H1 (cell line): ENCODE data around the gene RAB3B. TPM values are rescaled to one million over a fixed set of nuclear protein-coding genes. Genes with fewer than 3 reads are reported as not detected.
A peak's percentile ranks its signal among the peaks of the same experiment; 100 is the strongest.
"Not testable (repeated sequence)": the region's sequence is repeated elsewhere in the genome, so short reads cannot be mapped to it uniquely, and the experiment has no call there.

Experiments
- CTCF ChIA-PET: fragments of 300-600 bp; sonication (Branson Sonifier 250); formaldehyde crosslinking; loops from one replicate; lab custom pipeline; 2021; ENCODE audit not compliant: partially characterized antibody; lab: Charles Lee
- POLR2A ChIA-PET: fragments of 300-600 bp; sonication (Branson Sonifier 250); formaldehyde crosslinking; loops from one replicate; lab custom pipeline; 2021; ENCODE audit warnings: inconsistent platforms; ENCODE audit not compliant: partially characterized antibody; lab: Charles Lee
- DNase-seq, 2 experiments: peaks; one replicate each; pipeline versions ENCODE4 v3.0.0 to v3.0.0-alpha.2; 2010 to 2022; ENCODE audit warnings: low spot score in 2 of 2, low read depth in 1 of 2, mixed read lengths in 1 of 2
- FAIRE-seq: peaks from 2 replicates; lab custom pipeline; 2011; peaks lifted over from hg19 to GRCh38; lab: Jason Lieb, UNC
- H2AFZ ChIP-seq: 2 replicates; pipeline ENCODE4 v1.8.1; 2012; ENCODE audit warnings: low read length, inconsistent platforms
- H2AK5ac ChIP-seq: 2 replicates; pipeline ENCODE4 v1.6.1; 2013; ENCODE audit warnings: low read depth, low read length
- H2BK120ac ChIP-seq: replicated peaks from 2 replicates; pipeline ENCODE3; 2013; ENCODE audit warnings: low read depth, low read length, inconsistent platforms
- H2BK12ac ChIP-seq: 2 replicates; pipeline ENCODE4 v1.6.1; 2013; ENCODE audit warnings: low read depth, low read length
- H2BK15ac ChIP-seq: 2 replicates; pipeline ENCODE4 v1.6.1; 2013; ENCODE audit warnings: low read length
- H2BK20ac ChIP-seq: 2 replicates; pipeline ENCODE4 v1.6.1; 2013; ENCODE audit warnings: low read length
- H2BK5ac ChIP-seq: 2 replicates; pipeline ENCODE4 v1.6.1; 2013; ENCODE audit warnings: low read depth, low read length
- H3K14ac ChIP-seq: 2 replicates; pipeline ENCODE4 v1.6.1; 2013; ENCODE audit warnings: inconsistent platforms; ENCODE audit not compliant: insufficient read length
- H3K18ac ChIP-seq: 2 replicates; pipeline ENCODE4 v1.6.1; 2013; ENCODE audit warnings: low read length; ENCODE audit errors: extremely low read depth
- H3K23ac ChIP-seq: 2 replicates; pipeline ENCODE4 v1.6.1; 2013; ENCODE audit warnings: inconsistent platforms; ENCODE audit not compliant: insufficient read length
- H3K23me2 ChIP-seq: 2 replicates; pipeline ENCODE4 v1.6.1; 2013; ENCODE audit warnings: low read depth, low read length
- H3K27ac ChIP-seq: 2 replicates; pipeline ENCODE4 v1.6.1; 2011; ENCODE audit warnings: low read depth, low read length, inconsistent platforms
- H3K27me3 ChIP-seq, 4 experiments: replicated peaks in 1 of 4; 1 replicate in 1 of 4; 2 replicates in 3 of 4; pipeline versions ENCODE4 v1.6.1 to v1.8.1; 2011 to 2013; ENCODE audit warnings: low read length in 3 of 4, mild to moderate bottlenecking in 3 of 4, inconsistent platforms in 2 of 4, mixed read lengths in 2 of 4, moderate library complexity in 1 of 4; ENCODE audit not compliant: control insufficient read depth in 3 of 4, insufficient read depth in 3 of 4; ENCODE audit errors: extremely low read depth in 1 of 4
- H3K36me3 ChIP-seq, 4 experiments: 2 replicates each; pipeline versions ENCODE4 v1.6.1 to v1.8.1; 2011 to 2013; ENCODE audit warnings: mild to moderate bottlenecking in 4 of 4, low read length in 3 of 4, moderate library complexity in 2 of 4, control low read depth in 1 of 4, inconsistent platforms in 1 of 4; ENCODE audit not compliant: insufficient read depth in 4 of 4, control insufficient read depth in 2 of 4
- H3K4ac ChIP-seq: replicated peaks from 2 replicates; pipeline ENCODE3; 2013; ENCODE audit warnings: low read length, low read depth, mixed read lengths, inconsistent platforms; ENCODE audit not compliant: insufficient read length
- H3K4me1 ChIP-seq, 4 experiments: replicated peaks in 1 of 4; 1 replicate in 1 of 4; 2 replicates in 3 of 4; pipeline versions ENCODE4 v1.6.1 to v1.8.1; 2011 to 2013; ENCODE audit warnings: low read length in 3 of 4, inconsistent platforms in 2 of 4, mixed read lengths in 1 of 4; ENCODE audit not compliant: insufficient read depth in 4 of 4, control insufficient read depth in 3 of 4
- H3K4me2 ChIP-seq, 2 experiments: 2 replicates each; pipeline versions ENCODE4 v1.6.1 to v1.8.1; 2011 to 2013; ENCODE audit warnings: low read depth in 2 of 2, low read length in 2 of 2, control low read depth in 1 of 2, inconsistent platforms in 1 of 2, mild to moderate bottlenecking in 1 of 2; ENCODE audit not compliant: insufficient read depth in 1 of 2
- H3K4me3 ChIP-seq, 4 experiments: fragments of 200-600, 300-600 bp in 1 of 4; sonication (generic), shearing (Covaris generic), sonication (Bioruptor Twin) in 1 of 4; 2 replicates each; pipeline versions ENCODE4 v1.5.1 to v1.8.1; 2011 to 2016; ENCODE audit warnings: low read length in 4 of 4, low read depth in 3 of 4, control low read depth in 2 of 4, inconsistent platforms in 2 of 4, mild to moderate bottlenecking in 2 of 4, mixed read lengths in 1 of 4, moderate library complexity in 1 of 4; ENCODE audit not compliant: insufficient read depth in 2 of 4; ENCODE audit errors: extremely low read depth in 1 of 4
- H3K56ac ChIP-seq: replicated peaks from 2 replicates; pipeline ENCODE3; 2013; ENCODE audit warnings: low read depth, mild to moderate bottlenecking, mixed read lengths, low read length, inconsistent platforms; ENCODE audit not compliant: insufficient read length
- H3K79me1 ChIP-seq: 2 replicates; pipeline ENCODE4 v1.6.1; 2013; ENCODE audit warnings: low read depth, low read length, control low read depth
- H3K79me2 ChIP-seq, 2 experiments: 2 replicates each; pipeline versions ENCODE4 v1.6.1 to v1.8.1; 2012 to 2013; ENCODE audit warnings: low read length in 2 of 2, mild to moderate bottlenecking in 2 of 2, inconsistent platforms in 1 of 2; ENCODE audit not compliant: insufficient read depth in 2 of 2, control insufficient read depth in 1 of 2
- H3K9ac ChIP-seq, 4 experiments: replicated peaks in 1 of 4; 1 replicate in 1 of 4; 2 replicates in 3 of 4; pipeline versions ENCODE4 v1.6.1 to v1.8.1; 2011 to 2013; ENCODE audit warnings: low read depth in 3 of 4, low read length in 3 of 4, control low read depth in 2 of 4, mild to moderate bottlenecking in 2 of 4, moderate library complexity in 2 of 4, inconsistent platforms in 1 of 4; ENCODE audit errors: extremely low read depth in 1 of 4
- H3K9me3 ChIP-seq, 2 experiments: 2 replicates each; pipeline versions ENCODE4 v1.6.1 to v1.8.1; 2012 to 2013; ENCODE audit warnings: mild to moderate bottlenecking in 2 of 2, moderate library complexity in 2 of 2, control low read depth in 1 of 2, inconsistent platforms in 1 of 2, low read depth in 1 of 2, low read length in 1 of 2, mixed read lengths in 1 of 2; ENCODE audit not compliant: insufficient read depth in 2 of 2
- H4K20me1 ChIP-seq, 2 experiments: replicated peaks in 1 of 2; 2 replicates each; pipeline versions ENCODE3 to v1.8.1; 2011 to 2013; ENCODE audit warnings: inconsistent platforms in 2 of 2, low read length in 2 of 2, mild to moderate bottlenecking in 1 of 2; ENCODE audit not compliant: insufficient read depth in 2 of 2, control insufficient read depth in 1 of 2
- H4K5ac ChIP-seq: 2 replicates; pipeline ENCODE4 v1.6.1; 2013; ENCODE audit warnings: low read length, low read depth, mixed read lengths, inconsistent platforms; ENCODE audit not compliant: insufficient read length
- H4K8ac ChIP-seq: 2 replicates; pipeline ENCODE4 v1.8.0; 2013; ENCODE audit warnings: mild to moderate bottlenecking, moderate library complexity, low read length, inconsistent platforms; ENCODE audit not compliant: insufficient read depth; ENCODE audit errors: extremely low read depth
- H4K91ac ChIP-seq: replicated peaks from 2 replicates; pipeline ENCODE3; 2013; ENCODE audit warnings: low read length, mixed read lengths, inconsistent platforms; ENCODE audit not compliant: insufficient read length
- WGBS, 2 experiments: shearing (Covaris generic) in 1 of 2; methylation state at CpG; one replicate each; pipeline versions ENCODE4 v1.1.6 to v1.1.7; 2013 to 2015; ENCODE audit warnings: low lambda C conversion rate in 2 of 2, mixed read lengths in 2 of 2, inconsistent platforms in 1 of 2, low coverage in 1 of 2, missing lambda C conversion rate in 1 of 2; ENCODE audit not compliant: insufficient replicate concordance in 2 of 2, insufficient coverage in 1 of 2, insufficient read length in 1 of 2; ENCODE audit errors: extremely low coverage in 1 of 2, missing lambda C conversion rate in 1 of 2; 5-methylcytosine and 5-hydroxymethylcytosine counted together
- polyA plus RNA-seq, 7 experiments: library from polyadenylated mRNA; depleted of rRNA in 3 of 7; stranded (reverse) in 5 of 7; unstranded in 2 of 7; fragments of >200 nt in 5 of 7; fragments of 200-250 nt in 2 of 7; gene quantifications; 1 replicate in 5 of 7; 2 replicates in 1 of 7; 4 replicates in 1 of 7; pipeline versions ENCODE4 v1.2.1 to v1.2.3, GENCODE V29; 2011 to 2013; ENCODE audit warnings: missing spikeins in 2 of 7, mixed read lengths in 2 of 7
- total RNA-seq: library from RNA; stranded (reverse); fragmentation: NEBNext Ultra II Directional; extraction: Animal tissue kit (Norgen Biotek cat#: 25700); gene quantifications from 2 replicates; pipeline ENCODE4 v1.2.1, GENCODE V29; 2021

Gene RAB3B
- total and polyA plus RNA-seq, 2 of the 8 experiments (the other 6 are each of a cell fraction or from before 2014, with no cell fraction given) = 12.5 to 36.8 TPM

DNA sequence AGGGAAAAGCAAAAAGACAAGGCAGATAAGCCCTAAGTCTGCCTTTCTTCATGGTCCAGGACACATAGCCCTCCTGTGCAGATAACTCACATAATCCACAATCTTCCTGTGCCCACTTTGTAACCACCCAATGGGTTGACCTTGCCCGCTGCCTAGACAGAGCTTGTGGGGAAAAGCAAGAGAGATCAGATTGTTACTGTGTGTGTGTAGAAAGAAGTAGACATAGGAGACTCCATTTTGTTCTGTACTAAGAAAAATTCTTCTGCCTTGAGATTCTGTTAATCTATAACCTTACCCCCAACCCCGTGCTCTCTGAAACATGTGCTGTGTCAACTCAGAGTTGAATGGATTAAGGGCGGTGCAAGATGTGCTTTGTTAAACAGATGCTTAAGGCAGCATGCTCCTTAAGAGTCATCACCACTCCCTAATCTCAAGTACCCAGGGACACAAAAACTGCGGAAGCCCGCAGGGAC lies 15.6 kb upstream of the RAB3B start:
- Histone ChIP-seq H3K4me2 (peak overlapping the region; percentile 38 to 58), H2BK5ac (peak overlapping the region; percentile 62; the same call in 1 of the 2 replicates), H4K91ac (peak overlapping the region; percentile 13), H4K5ac (peak overlapping the region; percentile 43), H3K27ac (peak overlapping the region; percentile 81), H4K8ac (peak overlapping the region; percentile 35; the same call in 1 of the 2 replicates), H2AFZ (peak overlapping the region; percentile 3; the same call in 1 of the 2 replicates), H3K18ac (peak overlapping the region; percentile 88; the same call in 1 of the 2 replicates), H2BK12ac (peak overlapping the region; percentile 97), H2BK20ac (peak overlapping the region; percentile 2; the same call in 1 of the 2 replicates), H2BK120ac (peak overlapping the region; percentile 88), H3K9ac (peak overlapping the region in 2 of 4 experiments; percentile 54 to 61; a peak in 5 of 7 replicates), H3K4me1 (peaks cover 5 to 14% (median 12%) of the 10 kb centered on the region in 4 experiments; a peak in 6 of 7 replicates), H2AK5ac (peak overlapping the region; percentile 11; the same call in 1 of the 2 replicates)
- not testable (repeated sequence) for H3K4ac ChIP-seq, H3K79me2 ChIP-seq, H2BK15ac ChIP-seq, H3K27me3 ChIP-seq, H3K9me3 ChIP-seq, H3K23me2 ChIP-seq, DNase-seq, H3K79me1 ChIP-seq, H3K56ac ChIP-seq, FAIRE-seq, H3K36me3 ChIP-seq, H3K4me3 ChIP-seq, H3K23ac ChIP-seq, H3K14ac ChIP-seq, H4K20me1 ChIP-seq
- CTCF ChIA-PET = interaction anchor here (1.2 to 1.7 kb wide), 2 partner anchors 109 to 189 kb away, joined by 3 to 6 read pairs; no protein-coding TSS in a partner anchor
- 35% methylated on average over 5 of the region's 5 CpGs; no CpG with 5 or more reads in 1 of the 2 experiments for WGBS, 2 experiments
- POLR2A ChIA-PET = interaction anchor here (1.1 kb wide), 1 partner anchor 9 kb away, joined by 3 read pairs; no protein-coding TSS in a partner anchor
